ENCODE measurements around the gene MYO1B. TPM values are rescaled to one million over a fixed set of nuclear protein-coding genes. Genes with fewer than 3 reads are reported as not detected.

The MYO1B gene
- total RNA-seq, 2 experiments from 2014 or later, result 11.2 to 12.1 TPM

DNA sequence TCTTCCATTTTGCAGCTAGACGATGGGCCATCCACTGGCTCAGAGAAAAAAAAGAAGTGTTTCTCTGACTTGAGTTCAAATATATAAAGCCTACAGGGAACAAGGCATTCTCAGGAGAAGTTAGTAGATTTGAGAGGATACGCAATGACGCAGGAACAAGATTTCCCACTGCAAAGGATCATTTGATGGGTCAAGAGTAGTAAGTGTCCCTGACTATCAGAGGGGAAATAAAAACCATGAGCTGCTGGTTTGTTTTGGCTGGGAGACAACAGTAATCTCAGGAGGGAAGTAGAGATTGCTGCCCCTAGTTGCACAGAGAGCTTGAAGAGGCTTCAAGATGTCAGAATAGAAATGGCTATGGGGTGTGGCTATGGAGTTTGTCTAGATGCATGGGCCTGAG, 22.3 kb upstream of the MYO1B start:
- ChIA-PET POLR2A (no interaction called here), CTCF (no interaction called here)

DNA sequence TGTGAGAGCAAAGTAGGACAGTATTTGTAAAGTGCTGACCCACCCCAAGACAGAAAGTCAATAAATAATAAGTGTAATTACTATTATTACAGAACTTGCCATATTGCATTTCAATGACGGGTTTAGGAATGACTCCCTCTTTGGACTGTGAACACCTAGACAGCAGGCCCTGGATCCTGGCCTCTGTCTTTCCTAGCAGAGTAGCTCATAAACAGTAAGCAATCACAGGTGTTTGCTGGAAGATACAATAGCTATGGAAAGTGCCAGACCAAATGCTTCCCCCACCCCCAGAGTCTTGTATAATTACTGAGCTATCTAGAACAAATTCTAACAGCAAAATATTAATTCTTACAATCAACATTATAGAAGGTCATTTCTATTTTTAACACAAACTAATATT, 20.1 kb upstream of the MYO1B start:
- ChIA-PET CTCF (no interaction called here), POLR2A (no interaction called here)

DNA sequence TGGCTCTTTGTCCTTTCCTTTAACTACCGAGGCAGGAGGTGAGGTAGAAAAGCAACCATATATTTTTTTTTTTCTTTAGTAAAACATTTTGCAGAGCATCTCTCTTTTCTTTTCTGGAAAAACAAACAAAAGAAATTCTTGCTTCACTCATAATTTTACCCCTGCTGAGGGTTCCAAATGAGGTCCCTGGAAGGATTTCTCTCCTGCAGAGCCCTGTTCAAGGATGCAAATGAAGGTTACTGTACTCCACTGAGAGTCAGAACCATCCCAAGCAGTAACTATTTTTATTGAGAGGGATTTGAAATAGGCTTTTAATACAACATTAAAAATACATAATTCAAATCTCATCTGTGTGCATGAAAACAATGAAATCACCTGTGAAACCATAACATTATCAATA, 19.5 kb upstream of the MYO1B start:
- CTCF ChIA-PET, result no interaction called here
- POLR2A ChIA-PET, result no interaction called here

DNA sequence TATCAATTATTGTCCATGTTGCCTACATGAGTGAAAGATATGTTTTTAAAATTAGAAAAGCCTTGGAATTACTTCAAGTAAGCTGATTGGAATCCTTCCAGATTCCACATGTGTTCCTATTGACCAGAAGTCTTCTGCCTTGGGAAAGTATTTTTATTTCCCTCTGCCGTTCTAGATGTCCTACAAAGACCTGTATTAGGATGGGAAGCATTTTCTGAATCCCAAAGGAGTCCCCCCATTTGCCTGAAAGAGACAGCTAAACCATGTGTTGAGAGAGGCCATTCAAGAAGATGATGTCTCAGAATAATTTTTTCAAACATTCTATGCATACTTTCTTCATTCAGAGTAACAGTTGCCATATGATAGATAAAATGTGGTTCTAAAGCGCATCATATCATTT, 19.0 kb upstream of the MYO1B start:
- POLR2A ChIA-PET, result interaction anchor here (0.6 kb wide), 1 partner anchor 55 kb away, joined by 3 read pairs; no protein-coding TSS in a partner anchor

DNA sequence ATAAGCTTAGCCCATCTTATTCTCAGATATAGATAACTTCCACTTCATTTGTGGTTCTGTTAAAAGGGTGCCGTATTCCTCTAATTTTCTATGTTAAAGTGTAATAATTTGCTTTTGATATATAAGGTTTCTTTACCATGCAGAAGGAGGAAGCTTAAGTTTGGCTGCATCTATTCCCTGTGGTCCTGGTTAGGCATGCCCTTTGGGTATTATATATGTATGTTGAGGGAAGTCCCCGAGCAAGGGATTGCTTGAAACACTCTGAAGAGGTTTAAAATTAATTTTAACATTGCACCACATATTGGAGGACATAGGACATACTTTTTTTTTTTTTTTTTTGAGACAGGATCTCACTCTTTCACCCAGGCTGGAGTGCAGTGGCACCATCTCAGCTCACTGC, 16.9 kb upstream of the MYO1B start:
- CTCF ChIA-PET, result interaction anchor here (0.7 to 1.2 kb wide), 3 partner anchors 10 to 325 kb away, joined by 3 read pairs; partner anchors contain the start of gene MYO1B
- POLR2A ChIA-PET, result no interaction called here

More for the DNA sequence above, 19.0 kb upstream of the MYO1B start:
- CTCF ChIA-PET, result no interaction called here

DNA sequence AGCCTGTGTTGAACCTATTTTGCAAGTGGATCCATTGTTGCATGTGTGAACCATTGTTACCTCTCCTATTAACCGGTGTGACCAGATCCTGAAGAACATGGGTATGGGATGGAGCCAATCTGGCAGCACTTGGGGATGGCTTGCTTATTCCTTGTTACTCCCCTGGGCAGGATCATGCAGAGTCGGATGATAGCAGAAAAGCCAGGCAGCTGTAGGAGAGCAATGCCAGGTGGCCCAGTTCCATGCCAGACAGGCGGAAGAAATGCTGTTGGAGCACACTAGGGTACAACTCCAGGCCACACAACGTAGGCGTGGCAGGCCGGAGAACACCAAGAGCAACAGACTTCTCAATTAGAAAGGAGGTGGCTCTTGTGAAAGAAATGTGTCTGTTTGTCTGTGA, 16.3 kb upstream of the MYO1B start:
- ChIA-PET CTCF (no interaction called here), POLR2A (no interaction called here)

DNA sequence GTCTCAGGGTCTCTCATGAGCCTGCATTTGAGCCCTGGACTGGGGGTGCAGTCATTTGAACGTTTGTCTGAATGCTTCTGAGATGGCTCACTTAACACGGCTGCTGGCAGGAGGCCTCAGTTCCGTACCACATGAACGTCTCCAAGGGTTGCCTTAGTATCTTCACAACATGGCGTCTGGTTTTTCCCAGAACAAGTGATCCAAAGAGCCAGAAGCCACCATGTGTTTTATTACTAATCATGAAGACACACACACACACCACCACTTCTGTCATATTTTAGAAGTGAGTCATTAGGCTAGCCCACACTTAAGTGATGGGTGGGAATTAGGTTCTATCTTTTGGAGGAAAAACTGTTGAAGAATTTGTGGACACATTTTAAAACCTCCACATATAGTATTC, 15.0 kb upstream of the MYO1B start:
- ChIA-PET POLR2A (no interaction called here), CTCF (no interaction called here)

DNA sequence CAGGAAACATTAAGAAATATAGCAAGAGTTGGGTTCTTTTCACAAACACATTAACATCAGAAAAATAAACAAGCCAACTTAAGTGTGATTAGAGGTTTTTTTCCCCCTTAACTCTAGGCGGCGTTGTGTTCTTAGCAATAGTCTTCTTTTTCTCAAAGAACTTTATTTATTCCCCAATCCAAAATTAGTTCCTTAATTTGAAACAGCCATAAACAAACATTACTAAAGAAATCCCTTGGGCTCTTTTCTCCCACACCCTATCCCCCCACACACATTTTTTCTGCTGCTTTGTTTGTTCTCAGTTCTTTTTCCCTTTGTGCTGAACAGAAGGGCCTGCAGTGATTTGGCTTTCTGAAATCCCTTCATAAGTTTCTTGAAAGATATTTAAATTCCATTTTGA, 13.2 kb upstream of the MYO1B start:
- POLR2A ChIA-PET, result no interaction called here
- CTCF ChIA-PET, result no interaction called here

DNA sequence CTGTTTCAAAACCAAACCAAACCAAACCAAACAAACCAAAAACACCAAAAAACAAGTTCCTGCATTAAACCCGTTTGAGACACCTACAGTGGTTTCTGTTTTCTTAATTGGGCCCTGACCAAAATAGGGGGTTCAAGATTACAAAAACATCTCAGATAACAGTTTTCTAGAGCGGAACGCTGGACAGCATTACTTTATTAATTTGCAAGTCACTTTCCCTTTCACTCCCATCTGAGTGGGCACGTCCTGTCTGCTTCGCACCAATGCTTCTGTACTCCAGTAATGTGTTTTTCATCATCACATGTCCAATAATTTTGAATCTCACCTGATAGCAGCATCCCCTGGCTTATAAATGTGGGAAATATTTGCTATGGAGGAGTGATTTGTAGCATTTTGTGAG, 11.7 kb upstream of the MYO1B start:
- ChIA-PET POLR2A (no interaction called here), CTCF (no interaction called here)

DNA sequence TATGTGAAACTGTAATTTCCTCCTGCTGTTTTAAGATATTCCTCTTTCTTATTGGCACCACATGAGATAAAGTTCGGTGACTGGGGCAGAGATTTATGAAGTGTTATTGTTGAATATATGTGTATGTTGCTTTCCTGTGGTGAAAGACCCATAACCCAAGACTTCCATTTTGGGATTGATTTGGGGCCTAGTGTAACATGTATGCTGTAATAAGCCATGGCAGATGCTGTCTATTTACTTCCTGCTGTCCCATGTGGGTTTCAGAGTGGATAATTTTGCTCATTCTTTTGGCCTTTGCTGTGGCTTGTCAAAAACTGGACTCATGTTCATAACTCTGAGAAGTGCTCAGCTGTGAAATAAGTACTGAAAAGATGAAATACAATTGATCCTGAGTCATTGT, 10.8 kb upstream of the MYO1B start:
- POLR2A ChIA-PET, result no interaction called here
- CTCF ChIA-PET, result no interaction called here

DNA sequence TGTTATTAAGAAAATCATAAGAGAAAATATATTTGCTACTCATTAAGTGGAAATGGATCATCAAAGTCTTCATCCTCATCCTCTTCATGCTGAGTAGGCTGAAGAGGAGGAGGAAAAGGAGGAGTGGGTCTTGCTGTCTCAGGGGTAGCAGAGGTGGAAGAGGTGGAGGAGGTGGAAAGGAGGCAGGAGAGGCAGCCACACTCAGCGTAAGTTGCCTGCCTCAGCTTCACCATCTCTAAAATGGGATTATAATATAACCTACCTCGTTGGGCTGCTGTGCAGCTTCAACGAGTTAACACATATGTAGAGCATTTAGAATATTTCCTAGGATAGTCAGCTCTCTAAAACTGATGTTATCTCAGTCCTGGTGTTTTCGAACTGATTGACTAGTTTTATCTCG, 4.3 kb upstream of the MYO1B start:
- POLR2A ChIA-PET, result no interaction called here
- CTCF ChIA-PET, result no interaction called here

DNA sequence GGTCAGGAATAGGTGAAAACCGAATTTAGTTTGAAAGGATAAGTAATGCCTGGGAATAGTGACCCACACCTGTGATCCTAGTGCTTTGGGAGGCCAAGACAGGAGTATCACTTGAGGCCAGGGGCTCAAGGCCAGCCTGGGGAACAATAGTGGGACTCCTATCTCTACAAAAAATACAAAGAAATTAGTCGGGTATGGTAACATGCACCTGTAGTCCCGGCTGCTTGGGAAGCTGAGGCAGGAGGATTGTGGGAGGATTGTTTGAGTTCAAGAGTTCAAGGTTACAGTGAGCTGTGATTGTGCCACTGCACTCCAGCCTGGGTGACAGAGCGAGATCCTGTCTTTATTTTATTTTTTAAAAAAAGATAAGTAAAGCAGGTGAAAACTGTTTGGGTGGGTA, 3.8 kb upstream of the MYO1B start:
- ChIA-PET POLR2A (no interaction called here), CTCF (no interaction called here)

DNA sequence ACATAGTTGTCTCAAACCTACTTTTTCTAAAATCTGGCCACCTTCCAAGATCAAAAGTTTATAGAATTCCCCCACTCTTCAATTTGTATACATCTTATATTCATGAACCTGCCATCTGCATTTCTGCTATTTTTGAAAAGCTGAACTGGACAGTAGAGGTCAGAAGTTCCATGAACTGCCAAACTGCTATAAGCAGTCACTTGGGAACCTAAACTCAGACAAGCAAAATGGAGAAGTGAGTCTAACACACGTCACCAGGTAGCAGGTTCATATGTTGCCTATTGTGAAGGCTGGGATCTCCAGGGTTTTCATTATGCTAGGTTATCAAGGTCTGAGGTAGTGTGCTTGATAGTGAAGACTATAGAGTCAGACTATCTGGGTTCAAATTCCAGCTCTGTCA, 2.0 kb upstream of the MYO1B start:
- ChIA-PET POLR2A (no interaction called here), CTCF (no interaction called here)

DNA sequence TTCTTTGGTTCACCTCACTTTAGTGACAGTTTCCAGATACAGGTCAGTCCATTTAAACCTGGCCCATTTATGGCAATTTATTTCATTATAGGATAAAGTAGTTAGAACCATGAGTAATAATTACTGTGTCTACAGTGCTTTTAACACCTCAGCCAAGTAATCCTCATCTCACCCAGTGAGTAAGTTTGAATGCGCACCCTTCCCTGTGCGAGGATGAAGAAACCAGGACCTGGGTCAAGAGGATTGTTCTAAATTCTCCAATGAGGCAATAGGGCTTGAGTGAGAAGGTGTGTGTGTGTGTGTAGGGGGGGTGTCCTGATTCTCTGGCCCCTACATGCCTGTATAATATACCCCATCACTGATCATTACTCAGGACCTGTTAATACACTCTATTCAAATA, 854 bp upstream of the MYO1B start:
- POLR2A ChIA-PET, result no interaction called here
- CTCF ChIA-PET, result no interaction called here

DNA sequence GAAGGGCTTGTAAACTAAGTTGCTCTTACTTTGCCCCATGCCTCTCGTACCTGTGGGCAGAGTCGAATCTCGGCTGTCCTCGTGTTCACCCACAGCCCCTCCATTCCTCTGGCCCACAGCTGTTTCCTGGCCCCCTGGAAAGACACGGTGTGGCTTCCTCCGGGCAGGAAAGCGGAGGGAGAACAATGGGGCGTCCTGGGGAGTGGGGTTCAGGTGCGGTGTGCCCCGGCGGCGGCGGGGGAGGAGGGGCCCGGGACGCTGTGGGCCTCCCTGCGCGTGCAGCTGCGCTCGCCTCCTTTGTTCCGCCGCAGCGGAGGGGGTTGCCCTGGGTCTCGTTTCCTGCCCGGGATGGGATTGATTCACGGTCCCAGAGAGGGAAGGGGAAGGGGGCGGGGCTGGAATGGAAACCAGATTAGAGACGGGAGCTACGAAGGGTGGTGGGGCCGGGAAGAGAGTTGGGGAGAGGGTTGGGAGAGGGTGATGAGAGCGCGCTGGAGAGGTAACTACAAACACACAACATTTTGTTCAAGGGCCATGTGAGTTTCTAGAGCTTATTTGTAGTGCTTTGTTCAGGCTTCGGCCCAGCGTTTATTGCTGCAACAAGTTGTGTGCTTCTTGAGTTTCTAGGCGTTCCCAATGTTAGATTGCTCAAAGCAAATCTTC, 796 bp downstream of the MYO1B start:
- POLR2A ChIA-PET, result interaction anchor here (0.7 kb wide), 1 partner anchor 34 kb away, joined by 3 read pairs; no protein-coding TSS in a partner anchor

DNA sequence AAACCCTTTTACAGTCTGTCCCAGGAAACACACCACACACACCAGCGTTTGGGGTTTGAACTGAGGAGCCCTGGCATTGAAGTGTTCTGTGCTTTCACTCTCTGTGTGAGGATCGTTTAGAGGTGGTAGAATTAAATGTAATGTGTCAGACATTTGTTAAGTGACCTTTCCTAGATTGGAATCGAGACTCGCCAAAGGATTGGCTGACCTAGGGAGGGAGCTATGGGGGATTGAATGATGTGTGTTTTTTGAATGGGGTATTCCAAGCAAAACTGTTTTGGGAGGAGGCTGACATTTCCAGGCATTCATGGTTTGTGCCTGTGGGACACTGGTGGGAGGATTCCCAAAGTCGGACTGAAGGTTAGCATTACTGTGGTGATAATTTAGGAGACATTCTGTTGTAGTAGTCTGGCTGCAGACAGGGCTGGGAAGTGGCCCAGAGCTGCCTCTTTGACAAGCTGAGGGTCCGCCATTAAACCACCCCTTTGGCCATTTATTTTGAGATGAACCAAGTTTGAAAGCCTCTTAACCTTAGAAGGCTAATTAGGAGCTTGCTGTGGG, 1.7 kb downstream of the MYO1B start:
- ChIA-PET POLR2A (no interaction called here), CTCF (interaction anchor here (0.6 to 0.8 kb wide), 2 partner anchors 163 to 216 kb away, joined by 3 read pairs; no protein-coding TSS in a partner anchor)

More for the DNA sequence above, 796 bp downstream of the MYO1B start:
- CTCF ChIA-PET, result interaction anchor here (0.6 to 1.3 kb wide), 3 partner anchors 18 to 216 kb away, joined by 3 read pairs; no protein-coding TSS in a partner anchor

DNA sequence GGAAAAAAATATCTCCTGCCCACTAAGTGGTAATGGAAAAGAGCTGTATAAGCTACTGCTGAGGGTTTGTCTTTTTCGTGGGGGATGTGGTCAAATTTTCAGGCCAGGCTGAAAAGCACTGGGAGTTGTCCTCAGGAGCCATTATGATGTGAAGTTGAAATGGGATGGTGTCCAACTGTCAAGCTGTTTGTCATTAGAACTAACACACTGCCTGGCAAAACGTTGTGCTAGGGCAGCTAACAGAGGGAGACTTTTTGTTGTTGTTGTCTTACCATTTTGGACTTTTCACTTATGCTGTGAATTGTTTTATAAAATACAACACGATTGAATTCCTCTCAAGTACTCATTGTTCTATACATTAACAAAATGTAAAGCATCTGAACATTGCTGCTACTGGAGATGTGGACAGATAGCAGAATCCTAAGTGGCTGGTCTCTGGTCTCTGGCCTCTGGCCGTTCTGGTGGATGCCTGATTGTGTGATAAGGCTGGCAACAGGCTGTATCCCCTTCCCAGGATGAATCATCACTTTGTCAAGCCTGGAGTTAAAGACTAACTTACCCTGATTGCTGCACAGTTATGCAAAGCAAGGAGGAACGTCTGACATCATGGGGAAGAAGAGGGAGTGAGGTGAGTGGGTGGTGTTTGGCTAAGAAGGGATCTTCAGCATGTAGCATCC, 2.3 kb downstream of the MYO1B start:
- POLR2A ChIA-PET, result no interaction called here
- CTCF ChIA-PET, result no interaction called here

DNA sequence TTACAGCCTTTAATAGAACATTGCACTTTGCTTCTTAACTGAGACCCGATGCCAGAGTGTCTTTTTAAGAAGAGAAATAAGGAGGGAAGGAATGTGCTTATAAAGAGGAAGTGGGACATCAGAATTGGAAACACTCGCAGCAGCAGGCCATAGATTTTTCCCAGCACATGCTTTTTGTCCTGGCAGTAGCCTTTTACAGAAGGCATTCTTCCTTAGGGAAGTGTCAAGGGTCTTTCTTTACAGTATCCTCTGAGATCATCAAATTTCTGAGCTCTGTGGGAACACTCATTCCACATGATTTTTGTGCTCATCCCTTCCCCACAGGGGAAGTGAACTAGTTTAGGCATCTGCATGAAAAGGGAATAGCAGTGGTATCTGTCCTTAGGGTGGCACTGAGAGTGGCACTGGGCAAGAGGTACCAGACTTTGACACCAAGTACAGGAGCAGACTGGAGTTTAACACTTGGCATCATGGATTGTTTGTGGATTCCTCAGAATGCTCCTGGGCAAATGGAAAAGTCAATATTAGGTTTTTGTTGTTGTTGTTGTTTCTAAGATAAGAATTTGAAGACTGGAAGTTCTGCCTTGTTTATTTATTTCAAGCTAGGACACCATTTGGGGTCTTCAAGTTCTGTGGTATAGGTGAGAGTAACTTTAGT, 4.1 kb downstream of the MYO1B start:
- CTCF ChIA-PET, result no interaction called here
- POLR2A ChIA-PET, result no interaction called here

DNA sequence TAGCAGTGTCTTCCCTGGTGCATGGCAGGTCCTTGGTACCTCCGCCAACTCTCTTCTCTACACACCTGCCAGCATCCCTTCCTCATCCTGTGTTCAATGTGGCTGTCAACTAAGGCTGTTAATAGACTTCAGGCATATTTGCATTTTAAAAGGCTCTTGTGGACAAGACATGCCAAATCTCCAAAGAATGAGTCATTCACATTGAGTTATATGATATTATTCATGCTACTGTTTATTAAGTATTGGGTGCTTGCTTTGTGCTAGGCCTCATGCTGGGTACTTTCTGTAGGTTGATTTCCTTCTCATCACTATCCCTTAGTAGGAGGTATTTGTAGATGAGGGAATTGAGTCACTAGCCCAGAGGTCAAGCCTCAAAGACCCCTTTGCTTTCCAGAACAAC, 5.2 kb downstream of the MYO1B start:
- CTCF ChIA-PET, result no interaction called here
- POLR2A ChIA-PET, result no interaction called here

DNA sequence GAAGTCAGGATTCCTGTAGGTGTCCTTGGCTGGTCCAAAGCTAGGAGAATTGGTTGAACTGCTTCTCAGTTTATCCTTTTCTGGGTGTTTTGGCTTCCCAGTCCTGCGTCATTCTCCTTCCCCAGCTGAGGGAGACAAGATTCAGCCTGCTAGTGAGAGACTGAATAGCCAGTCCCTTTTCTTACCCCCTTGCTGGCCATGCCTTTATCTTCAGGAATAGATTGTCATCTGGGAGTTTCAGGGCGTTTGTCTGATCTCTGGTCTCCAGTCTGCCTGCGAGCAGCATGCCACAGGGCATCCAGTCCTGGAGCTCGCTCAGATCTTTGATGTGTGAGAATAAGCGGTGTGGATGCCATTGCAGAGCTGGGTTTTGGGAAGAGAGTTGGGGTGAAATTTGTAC, 5.8 kb downstream of the MYO1B start:
- POLR2A ChIA-PET, result no interaction called here
- CTCF ChIA-PET, result no interaction called here

DNA sequence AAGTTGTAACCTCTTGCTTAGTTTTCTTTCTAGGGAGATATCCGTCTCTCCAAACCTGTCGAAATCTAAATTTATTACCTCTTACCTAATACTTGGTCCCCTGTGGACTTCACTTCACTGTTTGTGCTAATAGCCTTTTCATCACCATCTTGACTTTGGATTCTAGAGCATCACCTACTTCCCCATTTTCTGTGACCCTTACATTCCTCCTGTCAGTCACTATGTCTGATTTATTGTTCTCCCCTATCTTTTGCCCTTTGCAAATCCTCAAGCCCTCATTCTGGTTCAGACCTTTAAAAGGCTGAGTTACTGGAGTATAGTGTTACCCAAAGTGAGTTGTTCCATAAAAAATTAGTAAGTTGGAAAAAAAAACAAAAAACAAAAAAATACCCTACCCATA, 7.5 kb downstream of the MYO1B start:
- CTCF ChIA-PET, result no interaction called here

More for the DNA sequence above, 7.5 kb downstream of the MYO1B start:
- POLR2A ChIA-PET, result interaction anchor here (0.6 kb wide), 1 partner anchor 48 kb away, joined by 4 read pairs; no protein-coding TSS in a partner anchor
